ENCODE data around the gene MPP3. TPM values are rescaled to one million over a fixed set of nuclear protein-coding genes. Genes with fewer than 3 reads are reported as not detected.

The MPP3 gene
- 5.9 and 8.2 TPM in 2 replicates for total RNA-seq

GRCh38 chr17:43832976-43833829, at the start of gene MPP3:
TSS of gene MPP3 (minus strand) at chr17:43833146. CDS start at chr17:43831906, 1,240 bp downstream.

GRCh38 chr17:43846963-43847371, 14.0 kb upstream of the MPP3 start, which contains the start of gene CD300LG:
TSS of gene CD300LG (plus strand) at chr17:43847176. CDS start at chr17:43847217, 41 bp downstream.

GRCh38 chr17:43780135-43780534, 52.8 kb downstream of the MPP3 start, which contains the start of gene CFAP97D1:
TSS of gene CFAP97D1 (plus strand) at chr17:43780435. CDS start at chr17:43780463, 28 bp downstream.

GRCh38 chr17:43778337-43779144, 54.4 kb downstream of the MPP3 start, which contains the start of gene DUSP3:
TSS of gene DUSP3 (minus strand) at chr17:43778977. CDS start at chr17:43778924, 53 bp downstream.

GRCh38 chr17:43758497-43759174, 74.3 kb downstream of the MPP3 start, which contains the start of gene SOST:
TSS of gene SOST (minus strand) at chr17:43758791. CDS start at chr17:43758741, 50 bp downstream.

Other genes starting within 250 kb of the MPP3 start
- under 0.01 TPM in 1 of 2 replicates, not detected in the other for gene MEOX1, start 171.2 kb downstream of the MPP3 start, total RNA-seq
- gene SOST, start 74.4 kb downstream of the MPP3 start, total RNA-seq, result not detected in 2 replicates
- gene DUSP3, start 54.2 kb downstream of the MPP3 start, total RNA-seq, result 81.7 and 90.8 TPM in 2 replicates
- not detected in 2 replicates for gene CFAP97D1, start 52.7 kb downstream of the MPP3 start, total RNA-seq
- under 0.01 TPM in 1 of 2 replicates, not detected in the other for gene CD300LG, start 14.0 kb upstream of the MPP3 start, total RNA-seq
- gene MPP2, start 74.4 kb upstream of the MPP3 start, total RNA-seq, result 0.33 and 0.38 TPM in 2 replicates
- not detected in 2 replicates for gene PPY, start 109.3 kb upstream of the MPP3 start, total RNA-seq
- gene PYY, start 120.8 kb upstream of the MPP3 start, total RNA-seq, result 0.33 TPM in 1 of 2 replicates, not detected in the other
- gene NAGS, start 171.5 kb upstream of the MPP3 start, total RNA-seq, result 6.9 and 11.7 TPM in 2 replicates
- gene TMEM101, start 181.8 kb upstream of the MPP3 start, total RNA-seq, result 33.1 and 50.0 TPM in 2 replicates
- 83.8 and 85.9 TPM in 2 replicates for gene LSM12, start 233.5 kb upstream of the MPP3 start, total RNA-seq
- 32.7 and 34.8 TPM in 2 replicates for gene G6PC3, start 237.6 kb upstream of the MPP3 start, total RNA-seq

Measured in vein endothelial cell (primary cell).